Measurements from ENCODE around the gene DPP4.

DNA sequence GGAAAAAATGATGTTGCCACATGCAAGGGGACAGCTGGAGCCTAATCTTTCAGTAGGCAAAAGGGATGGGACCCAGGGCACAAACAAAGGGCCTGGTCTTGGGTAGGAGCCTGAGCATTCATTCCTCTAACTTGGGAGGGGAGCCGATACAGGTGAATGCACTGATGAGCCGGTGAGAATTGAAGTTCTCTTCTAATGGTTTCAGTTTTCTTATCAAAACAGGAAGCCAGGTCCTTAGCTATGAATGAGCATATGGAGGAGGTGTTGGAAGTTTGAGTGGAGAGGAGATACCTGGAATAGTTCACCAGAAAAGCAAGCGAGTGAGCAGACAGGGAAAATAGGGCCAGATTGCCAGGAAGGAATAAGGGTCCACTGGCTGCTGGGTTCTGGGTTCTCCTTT, 10.1 kb downstream of the DPP4 start:
- TF ChIP-seq POLR2A (IDR thresholded peaks at IDR 0.05) (no peak), CTCF (IDR thresholded peaks at IDR 0.05) (no peak)
